Measurements from ENCODE around the gene ZDHHC6.

DNA sequence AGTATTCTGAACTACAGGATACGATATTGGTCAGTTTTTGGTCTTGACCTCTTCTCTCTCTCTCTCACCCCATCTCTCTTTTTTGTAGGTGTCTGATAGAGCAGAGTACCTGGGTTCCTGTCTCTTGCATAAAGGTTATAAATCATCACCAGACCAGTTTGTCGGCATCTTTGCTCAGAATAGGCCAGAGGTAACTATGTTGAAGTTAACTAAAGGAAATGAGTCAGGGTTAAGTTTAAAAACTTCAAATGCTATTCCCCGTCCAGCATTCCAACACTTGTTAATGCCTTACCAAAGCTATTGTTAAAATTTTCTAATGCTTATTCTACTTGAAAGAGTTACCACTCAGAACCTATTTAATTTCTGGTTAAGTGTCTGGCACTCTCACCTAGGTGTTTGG, 42.1 kb downstream of the ZDHHC6 start:
- TF ChIP-seq, protein P1, sequence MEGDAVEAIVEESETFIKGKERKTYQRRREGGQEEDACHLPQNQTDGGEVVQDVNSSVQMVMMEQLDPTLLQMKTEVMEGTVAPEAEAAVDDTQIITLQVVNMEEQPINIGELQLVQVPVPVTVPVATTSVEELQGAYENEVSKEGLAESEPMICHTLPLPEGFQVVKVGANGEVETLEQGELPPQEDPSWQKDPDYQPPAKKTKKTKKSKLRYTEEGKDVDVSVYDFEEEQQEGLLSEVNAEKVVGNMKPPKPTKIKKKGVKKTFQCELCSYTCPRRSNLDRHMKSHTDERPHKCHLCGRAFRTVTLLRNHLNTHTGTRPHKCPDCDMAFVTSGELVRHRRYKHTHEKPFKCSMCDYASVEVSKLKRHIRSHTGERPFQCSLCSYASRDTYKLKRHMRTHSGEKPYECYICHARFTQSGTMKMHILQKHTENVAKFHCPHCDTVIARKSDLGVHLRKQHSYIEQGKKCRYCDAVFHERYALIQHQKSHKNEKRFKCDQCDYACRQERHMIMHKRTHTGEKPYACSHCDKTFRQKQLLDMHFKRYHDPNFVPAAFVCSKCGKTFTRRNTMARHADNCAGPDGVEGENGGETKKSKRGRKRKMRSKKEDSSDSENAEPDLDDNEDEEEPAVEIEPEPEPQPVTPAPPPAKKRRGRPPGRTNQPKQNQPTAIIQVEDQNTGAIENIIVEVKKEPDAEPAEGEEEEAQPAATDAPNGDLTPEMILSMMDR (IDR thresholded peaks at IDR 0.05; ENCODE audit: control extremely low read depth in 1 of 3, insufficient read depth in 1 of 3, low read depth in 1 of 3, low read length in 3 of 3): no peak
- TF ChIP-seq TCF12 (IDR thresholded peaks at IDR 0.05; ENCODE audit: low read depth, low read length) (no peak), EZH2 (IDR thresholded peaks at IDR 0.05; ENCODE audit: low read depth, low read length, severe bottlenecking) (no peak), YY1 (IDR thresholded peaks at IDR 0.05; ENCODE audit: low read depth, low read length) (no peak), SAP30 (IDR thresholded peaks at IDR 0.05; ENCODE audit: insufficient read depth, insufficient replicate concordance, low read length) (no peak), GABPA (IDR thresholded peaks at IDR 0.05; ENCODE audit: borderline replicate concordance, insufficient read depth, low read length) (no peak), POLR2A (IDR thresholded peaks at IDR 0.05; ENCODE audit: control extremely low read depth in 1 of 2, low read depth in 2 of 2, low read length in 2 of 2) (no peak)

Measured in H1 (cell line).